ENCODE measurements around the gene GSS. TPM values are rescaled to one million over a fixed set of nuclear protein-coding genes. Genes with fewer than 3 reads are reported as not detected.

GSS gene
- total RNA-seq, 1 donor from 2014 or later, result 30.0 TPM

DNA sequence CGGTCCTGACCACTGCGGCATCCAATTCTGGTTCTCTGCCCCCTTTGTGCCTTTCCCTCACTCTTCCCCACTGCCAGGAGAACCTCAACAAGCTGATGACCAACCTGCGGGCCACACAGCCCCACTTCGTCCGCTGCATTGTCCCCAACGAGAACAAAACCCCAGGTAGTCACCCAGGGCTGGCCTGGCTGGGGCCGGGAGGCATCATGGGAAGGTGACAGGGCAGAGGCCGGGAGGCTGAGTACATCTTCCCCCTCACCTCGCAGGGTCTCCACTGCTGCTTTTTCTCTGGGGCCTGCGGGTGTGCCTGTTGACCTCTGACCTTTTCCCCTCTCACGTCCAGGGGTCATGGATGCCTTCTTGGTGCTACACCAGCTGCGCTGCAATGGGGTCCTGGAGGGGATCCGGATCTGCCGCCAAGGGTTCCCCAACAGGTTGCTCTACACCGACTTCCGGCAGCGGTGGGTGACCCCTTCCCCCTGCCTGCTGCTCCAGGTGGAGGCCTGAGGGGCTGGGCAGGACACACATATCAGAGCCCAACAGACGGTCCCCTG is 35.1 kb upstream of the GSS start:
- no peaks in the 10 kb centered on the region for H3K4me1 ChIP-seq
- H3K4me3 ChIP-seq, result no peak overlapping the region
- H3K9me3 ChIP-seq, result no peaks in the 10 kb centered on the region
- TF ChIP-seq, protein P1, sequence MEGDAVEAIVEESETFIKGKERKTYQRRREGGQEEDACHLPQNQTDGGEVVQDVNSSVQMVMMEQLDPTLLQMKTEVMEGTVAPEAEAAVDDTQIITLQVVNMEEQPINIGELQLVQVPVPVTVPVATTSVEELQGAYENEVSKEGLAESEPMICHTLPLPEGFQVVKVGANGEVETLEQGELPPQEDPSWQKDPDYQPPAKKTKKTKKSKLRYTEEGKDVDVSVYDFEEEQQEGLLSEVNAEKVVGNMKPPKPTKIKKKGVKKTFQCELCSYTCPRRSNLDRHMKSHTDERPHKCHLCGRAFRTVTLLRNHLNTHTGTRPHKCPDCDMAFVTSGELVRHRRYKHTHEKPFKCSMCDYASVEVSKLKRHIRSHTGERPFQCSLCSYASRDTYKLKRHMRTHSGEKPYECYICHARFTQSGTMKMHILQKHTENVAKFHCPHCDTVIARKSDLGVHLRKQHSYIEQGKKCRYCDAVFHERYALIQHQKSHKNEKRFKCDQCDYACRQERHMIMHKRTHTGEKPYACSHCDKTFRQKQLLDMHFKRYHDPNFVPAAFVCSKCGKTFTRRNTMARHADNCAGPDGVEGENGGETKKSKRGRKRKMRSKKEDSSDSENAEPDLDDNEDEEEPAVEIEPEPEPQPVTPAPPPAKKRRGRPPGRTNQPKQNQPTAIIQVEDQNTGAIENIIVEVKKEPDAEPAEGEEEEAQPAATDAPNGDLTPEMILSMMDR (IDR thresholded peaks at IDR 0.05), result no peak
- no peak overlapping the region for H3K27ac ChIP-seq
- DNase-seq (no peak), ATAC-seq (no peak)
- H3K36me3 ChIP-seq, result peaks cover 24% of the 10 kb centered on the region
- no peaks in the 10 kb centered on the region for H3K27me3 ChIP-seq
- intact Hi-C loops (cut with DNase I), result no loop called here

DNA sequence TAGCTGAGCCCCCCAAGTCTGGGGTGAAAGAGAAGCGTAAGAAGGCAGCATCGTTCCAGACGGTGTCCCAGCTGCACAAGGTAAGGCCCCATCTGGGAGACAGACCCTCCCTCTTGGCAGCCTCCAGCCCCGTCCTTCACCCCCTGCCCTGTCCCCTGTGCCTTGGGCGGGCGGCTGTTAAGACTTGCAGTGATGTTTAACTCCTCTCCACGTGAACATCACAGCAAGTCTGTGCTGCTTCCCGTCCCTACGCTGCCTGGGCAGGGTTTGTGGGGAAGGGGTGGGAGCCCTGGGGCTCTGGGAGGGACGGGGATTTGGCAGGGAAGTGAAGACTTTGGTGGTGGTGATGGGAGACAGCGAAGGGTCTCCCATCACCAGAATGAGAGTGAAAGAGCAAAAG is 34.6 kb upstream of the GSS start:
- Histone ChIP-seq H3K27me3 (no peaks in the 10 kb centered on the region), H3K27ac (no peak overlapping the region), H3K9me3 (no peaks in the 10 kb centered on the region), H3K36me3 (peaks cover 20% of the 10 kb centered on the region), H3K4me1 (no peaks in the 10 kb centered on the region), H3K4me3 (no peak overlapping the region)
- DNase-seq (no peak), ATAC-seq (no peak)
- TF ChIP-seq, protein P1 (IDR thresholded peaks at IDR 0.05), result no peak
- intact Hi-C loops (cut with DNase I), result no loop called here

DNA sequence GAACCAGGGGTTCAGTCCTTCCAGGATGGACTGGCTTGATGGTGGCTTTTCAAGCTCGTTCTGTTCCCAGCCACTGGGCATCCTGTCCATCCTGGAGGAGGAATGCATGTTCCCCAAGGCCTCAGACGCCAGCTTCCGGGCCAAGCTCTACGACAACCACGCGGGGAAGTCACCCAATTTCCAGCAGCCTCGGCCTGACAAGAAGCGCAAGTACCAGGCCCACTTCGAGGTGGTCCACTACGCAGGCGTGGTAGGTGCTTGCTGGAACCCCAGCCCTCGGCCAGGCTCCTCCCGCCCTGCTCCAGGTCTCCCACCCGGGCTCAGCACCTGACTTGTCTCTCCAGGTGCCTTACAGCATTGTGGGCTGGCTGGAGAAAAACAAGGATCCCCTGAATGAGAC is 34.1 kb upstream of the GSS start:
- Histone ChIP-seq H3K9me3 (no peaks in the 10 kb centered on the region), H3K36me3 (peaks cover 17% of the 10 kb centered on the region), H3K4me3 (no peak overlapping the region), H3K4me1 (no peaks in the 10 kb centered on the region), H3K27me3 (peaks cover 4% of the 10 kb centered on the region), H3K27ac (no peak overlapping the region)
- DNase-seq (no peak), ATAC-seq (no peak)
- TF ChIP-seq, protein P1 (IDR thresholded peaks at IDR 0.05), result no peak
- intact Hi-C loops (cut with DNase I), result no loop called here

DNA sequence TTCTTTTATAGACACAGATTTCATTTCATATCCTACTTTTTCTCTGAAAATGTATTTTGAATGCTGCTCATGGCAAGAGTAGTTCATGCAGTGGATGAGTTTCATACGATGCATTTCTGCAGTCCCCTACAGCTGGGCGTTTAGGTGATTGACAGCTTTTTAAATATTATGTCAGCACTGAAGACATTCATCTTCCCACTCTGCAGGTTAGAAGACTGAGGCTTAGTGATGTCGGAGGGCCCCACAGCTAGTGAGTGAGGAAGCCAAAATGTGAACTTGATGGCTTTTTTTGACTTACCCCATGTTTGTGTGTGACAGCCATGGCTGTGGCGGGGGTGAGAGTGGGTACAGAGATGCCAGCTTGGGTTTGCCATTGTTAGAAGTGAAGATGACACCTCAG is 33.5 kb upstream of the GSS start:
- Histone ChIP-seq H3K27me3 (peaks cover 9% of the 10 kb centered on the region), H3K9me3 (no peaks in the 10 kb centered on the region), H3K27ac (no peak overlapping the region), H3K4me3 (no peak overlapping the region), H3K36me3 (peaks cover 11% of the 10 kb centered on the region), H3K4me1 (no peaks in the 10 kb centered on the region)
- DNase-seq (no peak), ATAC-seq (no peak)
- intact Hi-C loops (cut with DNase I), result no loop called here
- TF ChIP-seq, protein P1 (IDR thresholded peaks at IDR 0.05), result no peak

DNA sequence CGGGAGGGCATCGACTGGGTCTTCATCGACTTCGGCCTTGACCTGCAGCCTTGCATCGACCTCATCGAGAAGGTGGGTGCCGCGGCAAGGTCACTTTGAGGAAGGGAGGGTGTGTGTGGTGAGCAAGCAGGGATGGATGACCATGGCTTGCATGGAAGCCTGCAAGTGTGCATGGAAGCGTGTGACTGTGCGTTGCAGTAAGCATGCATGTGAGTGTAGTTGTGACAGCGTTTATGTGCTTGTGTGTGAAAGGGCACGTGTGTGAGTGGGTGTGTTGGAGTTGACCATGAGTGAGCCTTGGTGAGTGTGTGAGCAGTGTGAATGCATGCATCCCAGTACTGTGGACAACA is 32.6 kb upstream of the GSS start:
- Histone ChIP-seq H3K27ac (no peak overlapping the region), H3K4me3 (no peak overlapping the region), H3K9me3 (no peaks in the 10 kb centered on the region), H3K27me3 (peaks cover 18% of the 10 kb centered on the region), H3K36me3 (peaks cover 2% of the 10 kb centered on the region), H3K4me1 (no peaks in the 10 kb centered on the region)
- DNase-seq (no peak), ATAC-seq (no peak)
- intact Hi-C loops (cut with DNase I), result no loop called here
- TF ChIP-seq, protein P1 (IDR thresholded peaks at IDR 0.05), result no peak
